Epithelial cell of esophagus (primary cell): Measurements from ENCODE around the gene ARSJ.

ENCODE experiments used
- DNase-seq: peaks from one replicate; pipeline ENCODE4 v3.0.0; 2010; ENCODE audit warnings: low read depth
- H3K4me3 ChIP-seq: 2 replicates; pipeline ENCODE4 v1.5.1; 2011; ENCODE audit warnings: mild to moderate bottlenecking, low read length, control low read depth
- TF ChIP-seq, protein P1 (sequence below): IDR thresholded peaks from 2 replicates; pipeline ENCODE4 v1.5.1; 2011; ENCODE audit warnings: low read depth, mild to moderate bottlenecking, low read length, control low read depth, inconsistent platforms; ENCODE audit not compliant: insufficient read depth; ENCODE audit errors: missing control alignments

Gene ARSJ

DNA sequence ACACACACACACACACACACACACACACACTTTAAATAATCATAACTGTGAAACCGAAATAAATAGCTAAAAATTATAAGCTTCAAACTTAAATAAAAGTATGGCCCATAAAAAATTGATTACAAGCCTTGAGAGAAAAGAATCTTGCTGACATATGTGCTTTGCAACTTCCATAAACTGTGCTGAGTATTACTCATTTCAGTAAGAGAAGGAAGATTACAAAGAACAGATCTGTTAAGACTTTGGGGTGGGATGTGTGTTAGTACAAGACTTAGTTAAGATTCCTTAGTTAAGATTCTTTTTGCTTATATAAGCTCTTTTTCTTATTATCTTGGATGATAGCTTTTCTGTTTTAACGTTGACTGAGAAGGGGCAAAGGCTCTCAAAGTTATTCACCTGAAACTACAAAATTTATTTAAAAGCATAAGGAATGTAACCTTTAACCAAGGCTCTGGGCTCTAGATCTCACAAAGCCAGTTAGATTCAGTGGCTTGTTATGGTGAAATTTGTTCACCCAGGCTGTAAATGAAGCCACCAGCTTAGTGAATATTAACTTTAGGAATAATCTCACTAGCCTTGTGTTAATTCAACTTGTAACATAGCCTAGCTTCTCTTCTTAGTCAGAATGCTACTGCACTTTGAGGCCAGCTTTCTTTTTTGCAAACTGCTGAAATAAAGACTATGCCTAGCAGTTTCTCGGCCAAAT lies 58.2 kb downstream of the ARSJ start:
- DNase-seq, result peak; percentile 19
- TF ChIP-seq, protein P1, sequence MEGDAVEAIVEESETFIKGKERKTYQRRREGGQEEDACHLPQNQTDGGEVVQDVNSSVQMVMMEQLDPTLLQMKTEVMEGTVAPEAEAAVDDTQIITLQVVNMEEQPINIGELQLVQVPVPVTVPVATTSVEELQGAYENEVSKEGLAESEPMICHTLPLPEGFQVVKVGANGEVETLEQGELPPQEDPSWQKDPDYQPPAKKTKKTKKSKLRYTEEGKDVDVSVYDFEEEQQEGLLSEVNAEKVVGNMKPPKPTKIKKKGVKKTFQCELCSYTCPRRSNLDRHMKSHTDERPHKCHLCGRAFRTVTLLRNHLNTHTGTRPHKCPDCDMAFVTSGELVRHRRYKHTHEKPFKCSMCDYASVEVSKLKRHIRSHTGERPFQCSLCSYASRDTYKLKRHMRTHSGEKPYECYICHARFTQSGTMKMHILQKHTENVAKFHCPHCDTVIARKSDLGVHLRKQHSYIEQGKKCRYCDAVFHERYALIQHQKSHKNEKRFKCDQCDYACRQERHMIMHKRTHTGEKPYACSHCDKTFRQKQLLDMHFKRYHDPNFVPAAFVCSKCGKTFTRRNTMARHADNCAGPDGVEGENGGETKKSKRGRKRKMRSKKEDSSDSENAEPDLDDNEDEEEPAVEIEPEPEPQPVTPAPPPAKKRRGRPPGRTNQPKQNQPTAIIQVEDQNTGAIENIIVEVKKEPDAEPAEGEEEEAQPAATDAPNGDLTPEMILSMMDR, result no peak

GRCh38 chr4:113919611-113920010 lies 59.8 kb downstream of the ARSJ start:
- H3K4me3 ChIP-seq, result no peak overlapping the region
- peak; percentile 66 for DNase-seq
- TF ChIP-seq, protein P1, result no peak

More for the DNA sequence above, 58.2 kb downstream of the ARSJ start:
- H3K4me3 ChIP-seq, result no peak overlapping the region

- TF ChIP-seq, protein P1, result no peak
- H3K4me3 ChIP-seq, result no peak overlapping the region
- DNase-seq, result no peak
Observed at GRCh38 chr4:113919145-113919544, 60.3 kb downstream of the ARSJ start.

GRCh38 chr4:113908829-113909228 lies 70.6 kb downstream of the ARSJ start:
- H3K4me3 ChIP-seq, result no peak overlapping the region
- DNase-seq, result no peak
- TF ChIP-seq, protein P1, result no peak

- no peak overlapping the region for H3K4me3 ChIP-seq
- DNase-seq, result no peak
- TF ChIP-seq, protein P1, result no peak
Observed at GRCh38 chr4:113907559-113907958, 71.9 kb downstream of the ARSJ start.

GRCh38 chr4:113905301-113905700 lies 74.1 kb downstream of the ARSJ start:
- H3K4me3 ChIP-seq, result no peak overlapping the region
- TF ChIP-seq, protein P1, result no peak

GRCh38 chr4:113904877-113905276 lies 74.6 kb downstream of the ARSJ start:
- DNase-seq, result no peak
- no peak overlapping the region for H3K4me3 ChIP-seq
- TF ChIP-seq, protein P1, result no peak

More at GRCh38 chr4:113905301-113905700, 74.1 kb downstream of the ARSJ start:
- DNase-seq, result no peak
